GM12873 (cell line): Measurements from ENCODE around the gene GCSH.

Experiments used
- CTCF ChIP-seq: IDR thresholded peaks from 2 replicates; pipeline ENCODE4 v1.5.1; 2012; ENCODE audit warnings: low read depth, mild to moderate bottlenecking, moderate library complexity, low read length, control low read depth; ENCODE audit not compliant: insufficient read depth; ENCODE audit errors: missing control alignments

The GCSH gene

GRCh38 chr16:81136390-81137335 lies 40.5 kb upstream of the GCSH start:
- no peak for TF ChIP-seq CTCF

- TF ChIP-seq CTCF, result no peak
Observed at GRCh38 chr16:81130126-81130525, 33.9 kb upstream of the GCSH start.

GRCh38 chr16:81128726-81129524 lies 32.7 kb upstream of the GCSH start:
- no peak for TF ChIP-seq CTCF

GRCh38 chr16:81127051-81127450 lies 30.9 kb upstream of the GCSH start:
- TF ChIP-seq CTCF, result no peak

GRCh38 chr16:81123092-81123852 lies 27.1 kb upstream of the GCSH start:
- no peak for TF ChIP-seq CTCF

GRCh38 chr16:81121474-81121990 lies 25.3 kb upstream of the GCSH start:
- no peak for TF ChIP-seq CTCF
